Smooth muscle cell (in vitro differentiated cells): ENCODE measurements around the gene UBE3C. TPM values are rescaled to one million over a fixed set of nuclear protein-coding genes. Genes with fewer than 3 reads are reported as not detected.

Experiments used
- DNase-seq: peaks from one replicate; lab custom pipeline; 2025; ENCODE audit not compliant: unreplicated experiment; lab: John Stamatoyannopoulos, UW
- H2AFZ ChIP-seq: fragments of 200-600 bp; sonication (generic); 2 replicates; pipeline ENCODE4 v1.6.0; 2016; ENCODE audit warnings: antibody characterized with exemption, low read depth, mild to moderate bottlenecking
- H3F3A ChIP-seq: fragments of 200-600 bp; sonication (generic); 2 replicates; pipeline ENCODE4 v1.6.0; 2017; ENCODE audit warnings: antibody characterized with exemption, low read depth
- H3K27ac ChIP-seq: fragments of 200-600 bp; sonication (generic); 2 replicates; pipeline ENCODE4 v1.5.1; 2016; ENCODE audit warnings: low read depth, mild to moderate bottlenecking
- H3K27me3 ChIP-seq: fragments of 200-600 bp; sonication (generic); 2 replicates; pipeline ENCODE4 v1.6.1; 2016; ENCODE audit warnings: low read depth, mild to moderate bottlenecking
- H3K36me3 ChIP-seq: fragments of 200-600 bp; sonication (generic); 2 replicates; pipeline ENCODE4 v1.5.1; 2016; ENCODE audit warnings: low read depth
- H3K4me1 ChIP-seq: fragments of 200-600 bp; sonication (generic); 2 replicates; pipeline ENCODE4 v1.5.1; 2016; ENCODE audit warnings: low read depth
- H3K4me2 ChIP-seq: fragments of 200-600 bp; sonication (generic); 2 replicates; pipeline ENCODE4 v1.6.0; 2016; ENCODE audit warnings: mild to moderate bottlenecking
- H3K4me3 ChIP-seq: fragments of 200-600 bp; sonication (generic); 2 replicates; pipeline ENCODE4 v1.5.1; 2016; ENCODE audit warnings: mild to moderate bottlenecking
- H3K79me2 ChIP-seq: fragments of 200-600 bp; sonication (generic); 2 replicates; pipeline ENCODE4 v1.6.0; 2016; ENCODE audit warnings: low read depth, mild to moderate bottlenecking
- H3K9ac ChIP-seq: fragments of 200-600 bp; sonication (generic); 2 replicates; pipeline ENCODE4 v1.6.0; 2016; ENCODE audit warnings: low read depth
- H3K9me3 ChIP-seq: fragments of 200-600 bp; sonication (generic); replicated peaks from 2 replicates; pipeline ENCODE4 v1.5.1; 2016; ENCODE audit warnings: low read depth
- H4K20me1 ChIP-seq: fragments of 200-600 bp; sonication (generic); 2 replicates; pipeline ENCODE4 v1.6.0; 2016; ENCODE audit warnings: low read depth
- CTCF ChIP-seq: fragments of 200-600 bp; sonication (generic); IDR thresholded peaks from 2 replicates; pipeline ENCODE4 v1.5.1; 2017; ENCODE audit warnings: borderline replicate concordance, mild to moderate bottlenecking, antibody characterized with exemption; ENCODE audit not compliant: insufficient read depth, poor library complexity, severe bottlenecking
- WGBS: methylation state at CpG from one replicate; pipeline ENCODE4 v1.1.7; 2016; ENCODE audit warnings: low lambda C conversion rate; 5-methylcytosine and 5-hydroxymethylcytosine counted together
- polyA plus RNA-seq: library from polyadenylated mRNA; unstranded; fragments of >200 nt; fragmentation: Nextera tagmentation; extraction: Ambion mirVana; gene quantifications from 2 replicates; pipeline ENCODE4 v1.2.1, GENCODE V29; 2016
- total RNA-seq: library from RNA; depleted of rRNA; stranded (reverse); fragments of >200 nt; gene quantifications from 2 replicates; pipeline ENCODE4 v1.2.3, GENCODE V29; 2014

Gene UBE3C
- total and polyA plus RNA-seq, 2 experiments from 2014 or later, result 16.3 to 43.1 TPM

GRCh38 chr7:157271315-157271990, 132.7 kb downstream of the UBE3C start:
- TF ChIP-seq CTCF, result no peak
- Histone ChIP-seq H3K9ac (peak overlapping the region; percentile 50), H3K36me3 (peaks cover 5% of the 10 kb centered on the region), H4K20me1 (no peaks in the 10 kb centered on the region), H3K4me2 (peak overlapping the region; percentile 54), H2AFZ (no peak overlapping the region), H3K4me1 (peaks cover 3% of the 10 kb centered on the region), H3K79me2 (no peaks in the 10 kb centered on the region), H3K27ac (peak overlapping the region; percentile 82), H3K27me3 (no peaks in the 10 kb centered on the region), H3K9me3 (no peaks in the 10 kb centered on the region), H3K4me3 (no peak overlapping the region), H3F3A (peaks cover 3% of the 10 kb centered on the region)
- DNase-seq, result no peak
- 84% methylated on average over 15 of the region's 15 CpGs for WGBS

GRCh38 chr7:157271991-157272324, 133.2 kb downstream of the UBE3C start:
- Histone ChIP-seq H3K27ac (peak overlapping the region; percentile 82), H3K4me3 (no peak overlapping the region), H3F3A (peaks cover 3% of the 10 kb centered on the region), H2AFZ (no peak overlapping the region), H3K36me3 (peaks cover 5% of the 10 kb centered on the region), H3K4me2 (peak overlapping the region; percentile 54), H3K4me1 (peaks cover 3% of the 10 kb centered on the region), H3K27me3 (no peaks in the 10 kb centered on the region), H4K20me1 (no peaks in the 10 kb centered on the region), H3K79me2 (no peaks in the 10 kb centered on the region), H3K9me3 (no peaks in the 10 kb centered on the region), H3K9ac (peak overlapping the region; percentile 50)
- TF ChIP-seq CTCF, result no peak
- WGBS, result 9% methylated on average over 9 of the region's 9 CpGs
- no peak for DNase-seq

DNA sequence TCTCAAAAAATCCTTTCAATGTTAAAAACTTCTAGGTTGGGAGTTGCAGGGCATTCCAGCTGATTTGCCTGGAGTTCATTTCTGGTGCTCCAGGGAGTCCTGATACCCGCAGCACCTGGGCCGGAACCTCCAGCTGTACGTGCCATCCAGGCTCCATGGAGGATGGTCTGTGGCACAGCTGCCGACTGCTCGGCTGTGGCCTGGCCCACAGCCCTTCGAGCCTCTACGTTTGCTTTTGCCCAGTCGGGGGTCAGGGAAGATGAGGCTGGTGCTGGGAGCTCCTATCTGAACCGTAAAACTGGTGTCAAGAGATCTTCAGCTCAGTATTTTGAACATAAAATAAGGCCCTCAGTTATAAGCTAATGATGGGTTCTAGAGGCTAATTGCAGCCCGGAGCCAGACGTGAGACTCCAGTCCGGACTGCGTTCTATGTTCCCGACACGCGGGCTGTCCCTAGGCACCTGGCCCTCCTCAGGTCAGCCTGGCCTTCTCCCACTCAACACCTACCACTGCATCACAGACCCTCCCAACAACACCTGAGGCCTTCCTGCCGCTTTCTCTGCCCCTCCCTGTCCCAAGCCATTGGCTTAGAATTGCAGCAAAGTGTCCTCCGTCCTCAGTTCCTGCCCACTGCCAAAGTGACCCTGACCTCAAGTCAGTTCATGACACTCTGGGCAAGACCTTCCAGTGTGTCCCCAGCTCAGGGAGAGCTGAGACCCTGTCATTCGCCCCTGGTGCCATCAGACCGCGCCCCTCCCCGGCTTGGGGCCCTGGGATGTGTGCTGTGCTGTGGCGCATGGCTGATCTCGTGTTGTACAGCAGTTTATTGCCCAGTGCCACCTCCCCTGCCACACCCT, 133.9 kb downstream of the UBE3C start:
- Histone ChIP-seq H3K4me1 (peaks cover 3% of the 10 kb centered on the region), H3K27me3 (no peaks in the 10 kb centered on the region), H3K36me3 (peaks cover 5% of the 10 kb centered on the region), H3K79me2 (no peaks in the 10 kb centered on the region), H4K20me1 (no peaks in the 10 kb centered on the region), H3K4me3 (no peak overlapping the region), H3F3A (peaks cover 3% of the 10 kb centered on the region), H3K9ac (peak overlapping the region; percentile 44), H3K9me3 (no peaks in the 10 kb centered on the region), H3K27ac (peak overlapping the region; percentile 82), H3K4me2 (peak overlapping the region; percentile 54), H2AFZ (no peak overlapping the region)
- no peak for TF ChIP-seq CTCF
- no peak for DNase-seq
- WGBS, result 94% methylated on average over 24 of the region's 24 CpGs
